HG03354 (cell line): ENCODE measurements around the gene MICAL3.
"Not testable (repeated sequence)": the region's sequence is repeated elsewhere in the genome, so short reads cannot be mapped to it uniquely, and the experiment has no call there.

ENCODE experiments used
- ATAC-seq: cut with Tn5 transposase; IDR thresholded peaks from one replicate; pipeline ENCODE4 v1.9.1; 2021; ENCODE audit warnings: mild to moderate bottlenecking; ENCODE audit not compliant: unreplicated experiment, poor library complexity, severe bottlenecking

MICAL3 gene, protein sequence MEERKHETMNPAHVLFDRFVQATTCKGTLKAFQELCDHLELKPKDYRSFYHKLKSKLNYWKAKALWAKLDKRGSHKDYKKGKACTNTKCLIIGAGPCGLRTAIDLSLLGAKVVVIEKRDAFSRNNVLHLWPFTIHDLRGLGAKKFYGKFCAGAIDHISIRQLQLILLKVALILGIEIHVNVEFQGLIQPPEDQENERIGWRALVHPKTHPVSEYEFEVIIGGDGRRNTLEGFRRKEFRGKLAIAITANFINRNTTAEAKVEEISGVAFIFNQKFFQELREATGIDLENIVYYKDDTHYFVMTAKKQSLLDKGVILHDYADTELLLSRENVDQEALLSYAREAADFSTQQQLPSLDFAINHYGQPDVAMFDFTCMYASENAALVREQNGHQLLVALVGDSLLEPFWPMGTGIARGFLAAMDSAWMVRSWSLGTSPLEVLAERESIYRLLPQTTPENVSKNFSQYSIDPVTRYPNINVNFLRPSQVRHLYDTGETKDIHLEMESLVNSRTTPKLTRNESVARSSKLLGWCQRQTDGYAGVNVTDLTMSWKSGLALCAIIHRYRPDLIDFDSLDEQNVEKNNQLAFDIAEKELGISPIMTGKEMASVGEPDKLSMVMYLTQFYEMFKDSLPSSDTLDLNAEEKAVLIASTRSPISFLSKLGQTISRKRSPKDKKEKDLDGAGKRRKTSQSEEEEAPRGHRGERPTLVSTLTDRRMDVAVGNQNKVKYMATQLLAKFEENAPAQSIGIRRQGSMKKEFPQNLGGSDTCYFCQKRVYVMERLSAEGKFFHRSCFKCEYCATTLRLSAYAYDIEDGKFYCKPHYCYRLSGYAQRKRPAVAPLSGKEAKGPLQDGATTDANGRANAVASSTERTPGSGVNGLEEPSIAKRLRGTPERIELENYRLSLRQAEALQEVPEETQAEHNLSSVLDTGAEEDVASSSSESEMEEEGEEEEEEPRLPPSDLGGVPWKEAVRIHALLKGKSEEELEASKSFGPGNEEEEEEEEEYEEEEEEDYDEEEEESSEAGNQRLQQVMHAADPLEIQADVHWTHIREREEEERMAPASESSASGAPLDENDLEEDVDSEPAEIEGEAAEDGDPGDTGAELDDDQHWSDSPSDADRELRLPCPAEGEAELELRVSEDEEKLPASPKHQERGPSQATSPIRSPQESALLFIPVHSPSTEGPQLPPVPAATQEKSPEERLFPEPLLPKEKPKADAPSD (N-terminal part only)

DNA sequence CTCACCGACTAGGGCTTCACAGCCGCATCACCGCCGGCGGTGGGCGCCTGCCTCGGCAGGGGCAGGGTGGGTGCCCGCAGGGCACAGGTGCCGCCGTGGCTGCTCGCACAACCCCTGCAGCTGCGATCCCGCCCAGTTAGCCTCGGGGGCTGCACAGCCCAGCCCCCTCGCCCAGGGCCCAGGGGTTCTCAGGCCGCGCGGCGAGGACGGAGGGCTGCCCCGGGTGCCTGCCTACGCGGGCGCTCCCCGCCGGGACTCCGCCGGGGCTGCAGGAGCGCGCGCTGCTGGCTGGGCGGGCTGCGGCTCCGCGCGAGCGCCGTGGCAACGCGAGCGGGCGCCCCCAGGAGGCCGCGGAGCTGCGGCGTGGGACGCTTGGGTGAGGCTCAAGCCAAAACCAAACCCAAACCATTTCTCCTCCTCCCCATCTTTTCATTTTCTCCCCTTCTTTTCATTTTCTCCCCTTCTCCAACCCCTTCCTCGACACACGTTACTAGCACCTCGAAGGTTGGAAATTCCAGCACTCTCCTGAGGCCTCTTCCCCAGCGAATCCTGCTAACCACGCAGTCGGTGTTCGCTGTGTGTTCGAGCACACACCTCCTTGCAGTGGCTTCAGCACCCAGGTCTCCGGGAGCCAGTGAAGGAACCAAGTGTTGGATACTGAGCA is at the start of gene MICAL3:
Gene MICAL3 (minus strand): TSS at position 286 of the 664 bp plus-strand sequence. CDS start 117,749 bp downstream, outside the sequence.
- no peak for ATAC-seq

DNA sequence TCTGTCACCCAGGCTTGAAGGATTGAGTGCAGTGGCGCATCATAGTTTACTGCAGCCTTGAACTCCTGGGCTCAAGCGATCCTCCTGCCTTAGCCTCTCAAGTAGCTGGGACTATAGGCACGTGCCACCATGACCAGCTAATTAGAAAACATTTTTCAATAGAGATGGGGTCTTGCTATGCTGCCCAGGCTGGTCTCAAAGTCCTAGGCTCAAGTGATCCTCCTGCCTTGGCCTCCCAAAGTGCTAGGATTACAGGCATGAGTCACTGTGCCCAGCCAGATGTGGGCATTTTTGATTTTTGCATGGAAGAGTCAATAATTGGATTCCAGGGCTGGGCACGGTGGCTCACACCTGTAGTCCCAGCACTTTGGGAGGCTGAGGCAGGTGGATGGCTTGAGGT is 49.6 kb upstream of the MICAL3 start:
- not testable (repeated sequence) for ATAC-seq

DNA sequence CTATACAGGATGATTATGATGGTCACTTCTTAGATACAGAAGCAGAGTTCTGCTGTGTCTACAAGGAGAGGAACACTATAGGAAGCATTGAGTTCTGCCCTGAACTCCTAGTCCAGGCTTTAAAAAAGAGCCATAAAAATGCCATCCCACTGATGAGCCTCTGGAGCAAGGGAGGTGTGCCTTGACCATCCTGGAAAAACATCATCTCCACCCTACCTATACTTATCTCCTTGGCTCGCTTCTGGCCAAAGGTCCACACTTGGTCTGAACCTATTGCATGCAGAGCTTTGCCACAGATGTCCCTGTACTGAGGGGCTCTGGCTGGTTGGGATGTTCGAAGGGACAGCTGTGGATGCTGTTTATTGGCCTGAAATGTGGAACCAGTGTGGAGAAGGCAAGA is 49.1 kb upstream of the MICAL3 start:
- no peak for ATAC-seq

DNA sequence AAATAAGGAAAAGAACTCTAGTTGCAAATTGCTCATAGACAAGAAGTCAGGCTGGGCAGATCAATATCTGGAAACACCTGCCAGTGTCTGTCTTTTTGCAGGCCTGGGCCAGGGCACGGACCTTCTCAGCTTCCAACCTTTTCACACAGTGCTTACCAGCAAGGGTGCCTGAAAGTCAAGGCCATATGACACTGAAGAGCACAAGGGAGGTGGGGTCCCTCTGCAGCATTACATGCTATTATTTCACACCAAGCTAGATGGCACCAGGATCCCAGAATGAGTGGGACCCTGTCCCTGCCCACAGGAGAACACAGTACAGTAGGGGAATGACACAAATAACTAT is 47.6 kb upstream of the MICAL3 start:
- no peak for ATAC-seq

DNA sequence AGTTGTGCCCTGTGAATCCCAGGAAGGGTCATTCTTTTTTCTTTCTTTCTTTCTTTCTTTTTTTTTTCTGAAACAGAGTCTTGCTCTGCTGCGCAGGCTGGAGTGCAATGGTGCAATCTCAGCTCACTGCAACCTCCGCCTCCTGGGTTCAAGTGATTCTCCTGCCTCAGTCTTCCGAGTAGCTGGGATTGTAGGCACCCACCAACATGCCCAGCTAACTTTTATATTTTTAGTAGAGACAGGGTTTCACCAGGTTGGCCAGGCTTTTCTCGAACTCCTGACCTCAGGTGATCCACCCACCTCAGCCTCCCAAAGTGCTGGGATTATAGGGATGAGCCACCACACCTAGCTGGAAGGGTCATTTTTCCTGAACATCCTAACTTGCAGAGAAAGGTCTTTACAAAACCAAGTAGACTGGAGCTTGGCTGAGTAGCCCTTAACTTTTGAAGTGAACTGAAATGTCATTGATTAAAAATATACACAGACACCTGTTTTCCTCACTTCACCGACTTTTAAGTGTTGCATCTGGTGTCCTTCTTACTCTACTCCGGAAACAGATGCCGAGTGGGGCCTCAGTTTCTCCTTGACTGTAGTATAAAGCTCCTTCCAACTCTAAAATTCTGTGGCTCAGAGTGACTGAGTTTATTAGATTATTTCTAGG is 47.1 kb upstream of the MICAL3 start:
- ATAC-seq = not testable (repeated sequence)

DNA sequence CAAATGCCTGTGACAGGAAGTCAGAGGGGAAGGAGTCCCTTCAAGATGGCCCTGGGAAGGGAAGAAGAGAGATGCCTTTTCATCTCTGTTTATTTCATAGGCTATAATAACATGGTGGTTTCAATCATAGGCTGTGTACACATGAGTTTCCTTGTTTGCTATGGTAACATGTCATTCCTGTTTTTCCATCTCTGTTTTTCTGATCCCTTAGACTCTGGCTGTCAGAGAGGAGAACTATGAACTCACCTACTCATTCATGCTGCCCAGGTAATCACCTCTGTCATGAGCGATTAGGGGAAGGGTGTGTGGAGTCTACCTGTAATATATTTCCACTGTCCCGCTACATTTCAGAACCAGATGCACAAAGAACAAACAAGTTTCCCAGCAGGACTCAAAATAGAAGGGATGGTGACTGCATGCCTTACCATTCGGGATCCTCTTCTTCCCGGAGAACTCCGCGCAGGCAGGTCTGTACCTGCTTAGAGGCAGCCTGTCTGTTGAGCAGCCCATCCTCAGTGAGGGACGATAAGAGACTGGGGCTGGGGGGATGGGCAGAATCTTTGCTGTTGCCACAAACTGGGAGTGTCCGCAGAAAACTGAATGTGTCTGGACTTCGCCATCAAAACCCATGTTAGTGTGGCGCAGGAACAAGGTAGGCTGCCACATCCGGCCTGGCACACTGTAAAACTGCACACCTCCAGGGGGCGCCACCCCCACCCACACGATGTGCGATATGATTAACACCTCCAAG is 46.4 kb upstream of the MICAL3 start:
- no peak for ATAC-seq

DNA sequence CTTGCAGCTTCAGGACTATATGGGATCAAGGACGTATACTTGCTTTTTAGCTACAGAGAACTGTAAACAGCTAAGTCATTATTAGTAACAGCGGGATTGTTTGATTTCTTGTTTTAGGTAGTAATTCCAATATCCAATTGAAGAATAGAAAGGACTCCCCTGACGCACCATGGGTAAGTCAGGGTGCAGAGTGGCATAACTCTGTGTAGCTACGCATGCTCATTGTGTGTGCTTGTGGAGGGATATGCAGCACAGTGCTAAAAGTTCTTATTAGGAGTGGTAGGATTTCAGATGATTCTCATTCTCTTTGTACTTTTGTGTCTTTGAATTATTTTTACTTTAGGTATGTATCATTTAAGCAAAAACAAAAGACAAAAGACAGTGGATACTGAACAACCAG is 45.7 kb upstream of the MICAL3 start:
- no peak for ATAC-seq

DNA sequence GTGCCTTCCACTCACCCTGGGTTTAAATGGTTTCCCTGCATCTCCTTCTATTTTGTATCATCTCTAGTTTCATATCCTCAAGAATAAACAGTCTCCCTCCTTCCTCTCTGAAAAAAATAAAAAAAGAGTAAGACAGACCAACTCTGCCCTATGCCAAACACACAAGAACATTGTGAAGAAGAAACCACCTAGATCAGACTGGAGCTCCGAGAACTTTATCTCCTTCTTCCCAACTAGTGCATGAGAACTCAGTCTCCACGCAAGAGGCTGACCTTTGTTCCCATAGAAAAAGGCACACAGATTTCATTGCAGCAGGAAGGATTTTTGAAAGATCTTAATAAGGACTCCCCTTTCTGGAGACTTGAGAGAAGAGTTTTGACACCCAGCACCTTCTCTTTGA is 44.7 kb upstream of the MICAL3 start:
- no peak for ATAC-seq

DNA sequence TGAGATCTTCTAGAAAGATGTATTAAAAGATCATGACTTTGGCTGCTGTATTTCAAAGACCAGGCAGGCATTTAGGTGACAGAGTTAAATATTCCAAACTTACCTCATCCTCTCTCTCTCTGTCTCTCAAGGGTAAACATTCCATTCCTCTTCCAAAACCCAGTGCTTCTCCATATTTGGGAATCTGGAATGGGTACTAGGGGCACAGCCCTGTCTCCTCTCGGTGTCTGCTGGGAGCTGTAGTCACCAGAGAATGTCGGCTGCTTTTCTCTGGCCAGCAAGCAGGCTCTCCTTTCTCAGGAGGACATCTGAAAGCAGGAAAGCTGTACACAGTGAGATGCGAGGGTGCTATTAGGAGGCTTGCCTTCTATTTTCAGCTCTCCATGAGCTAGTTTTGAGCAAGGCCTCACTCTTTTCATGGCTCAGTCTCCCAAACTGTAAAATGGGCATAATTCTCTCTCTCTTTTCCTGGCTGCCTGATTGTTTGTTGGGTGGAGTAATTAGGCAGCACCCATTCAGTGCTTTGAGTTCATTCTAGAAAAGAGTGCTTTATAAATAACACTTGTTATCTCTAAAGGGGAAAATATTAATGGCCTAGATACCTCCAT is 44.1 kb upstream of the MICAL3 start:
- no peak for ATAC-seq

DNA sequence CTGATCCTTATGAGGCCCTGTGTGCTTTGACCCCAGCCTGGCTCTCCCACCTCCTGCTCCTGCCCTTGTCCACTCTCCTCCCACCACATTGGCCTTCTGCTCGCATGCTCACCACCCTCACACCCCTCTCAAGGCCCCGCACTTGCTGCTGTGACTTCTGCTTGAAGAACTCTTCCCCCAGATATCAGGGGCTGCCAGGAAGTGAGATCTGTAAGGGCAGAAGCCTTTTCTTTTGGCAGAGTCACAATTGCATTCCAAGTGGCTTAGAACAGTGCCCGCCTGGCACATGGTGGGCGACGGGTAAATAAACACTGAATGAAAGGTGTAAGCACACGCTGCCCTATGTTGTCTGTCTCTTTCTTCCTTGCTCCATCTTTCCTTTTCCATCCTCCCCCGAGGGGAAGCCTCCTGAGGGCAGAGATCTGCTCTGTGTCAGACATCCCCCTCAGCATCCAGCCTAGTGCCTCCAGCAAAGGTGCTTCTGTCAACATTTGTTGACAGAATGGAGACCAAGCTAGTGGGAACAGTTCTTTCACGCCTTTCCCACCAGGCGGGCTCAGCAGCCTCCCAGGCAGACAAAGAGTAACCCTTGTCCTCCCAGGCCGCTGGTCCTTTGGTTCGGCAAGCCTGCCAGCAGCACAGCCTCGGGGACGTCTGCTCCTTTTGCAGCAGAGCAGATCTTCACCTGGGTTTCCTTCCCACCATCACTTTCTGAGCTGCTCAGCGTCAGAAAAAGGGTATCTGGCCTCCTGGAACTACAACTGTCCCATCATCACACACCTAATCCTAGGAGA is 43.4 kb upstream of the MICAL3 start:
- ATAC-seq = no peak

DNA sequence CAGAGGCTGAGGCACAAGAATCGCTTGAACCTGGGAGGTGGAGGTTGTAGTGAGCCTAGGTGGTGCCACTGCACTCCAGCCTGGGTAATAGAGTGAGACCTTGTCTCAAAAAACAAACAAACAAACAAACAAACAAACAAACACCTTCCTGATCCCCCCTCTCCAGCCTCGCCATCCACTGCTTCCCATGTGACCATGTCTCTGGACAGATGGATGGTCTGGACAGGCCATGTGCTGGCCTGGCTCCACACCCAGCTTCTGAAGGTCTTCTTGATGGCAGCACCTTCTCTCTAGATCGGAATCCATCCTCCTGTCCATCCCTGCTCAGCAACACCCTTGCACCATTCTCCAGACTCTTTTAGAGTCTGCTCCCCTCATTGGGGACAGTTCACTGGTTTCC is 42.8 kb upstream of the MICAL3 start:
- ATAC-seq = no peak

DNA sequence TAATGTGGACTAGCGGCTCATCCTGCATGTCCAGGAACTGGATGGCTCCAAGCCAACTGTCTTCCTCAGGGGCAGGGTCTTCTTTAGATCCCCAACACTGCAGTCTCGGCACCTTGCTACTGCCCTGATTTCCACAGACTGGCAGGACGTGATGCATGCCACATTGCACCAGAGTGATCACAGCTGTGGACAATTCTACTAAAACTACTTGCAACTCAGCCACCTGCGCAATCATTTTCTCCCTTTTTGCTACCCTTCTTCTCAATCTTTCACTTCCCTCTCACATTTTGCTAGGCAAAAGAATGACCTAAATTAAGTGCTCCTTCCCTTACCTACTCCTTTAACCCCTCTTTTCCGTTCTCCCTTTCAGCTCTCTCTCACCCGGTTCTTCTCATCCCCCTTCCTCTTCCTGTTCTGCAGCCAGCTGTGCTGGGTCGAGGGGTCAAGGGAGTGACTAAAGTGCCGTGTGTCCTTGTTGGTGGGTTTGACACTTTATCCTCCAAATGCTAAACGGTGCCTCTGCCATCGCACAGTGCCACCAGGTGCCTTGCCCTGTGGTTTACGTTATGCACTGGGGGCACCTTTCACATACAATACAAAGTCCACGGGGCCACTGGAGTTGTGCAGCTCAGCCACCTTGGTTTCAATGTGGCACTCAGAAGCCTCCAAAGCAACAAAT is 42.0 kb upstream of the MICAL3 start:
- ATAC-seq = no peak

DNA sequence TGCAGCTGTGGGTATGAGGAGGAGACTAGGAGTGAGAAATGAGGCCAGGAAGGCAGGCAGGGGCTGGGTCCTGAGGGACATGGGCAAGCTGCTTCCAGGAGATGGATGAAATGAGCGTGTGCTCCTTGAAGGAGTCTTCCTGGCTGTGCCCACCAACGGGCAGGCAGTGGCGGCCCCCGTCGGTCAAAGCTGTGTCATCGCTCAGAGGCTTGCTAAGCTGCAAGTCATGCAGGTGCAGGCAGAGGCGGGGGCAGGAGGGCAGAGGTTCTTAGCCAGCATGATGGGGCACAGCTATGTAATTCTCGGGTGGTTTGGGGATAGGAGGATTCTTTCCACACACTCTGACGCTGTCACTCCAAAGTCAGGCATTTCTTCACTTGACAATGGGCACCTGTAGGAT is 40.9 kb upstream of the MICAL3 start:
- ATAC-seq = no peak

DNA sequence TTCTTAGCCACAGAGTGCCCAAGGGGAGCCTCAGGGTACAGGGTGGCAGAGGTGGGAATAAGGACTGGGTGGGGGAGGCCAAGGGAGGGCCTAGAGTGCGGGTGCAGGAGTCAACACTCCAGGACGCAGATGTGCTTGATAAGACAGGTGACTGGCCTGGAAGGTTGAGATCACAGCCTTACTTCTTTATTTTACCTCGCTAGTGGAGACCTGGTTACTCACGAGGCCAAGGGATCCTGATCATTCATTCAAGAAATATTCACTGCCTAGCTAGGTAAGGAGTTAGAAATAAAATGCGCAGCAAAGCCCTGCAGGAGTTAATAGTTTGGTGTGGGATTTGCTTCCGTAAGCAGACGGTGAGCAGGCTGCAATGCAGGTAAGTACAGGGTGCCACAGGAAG is 40.3 kb upstream of the MICAL3 start:
- no peak for ATAC-seq

DNA sequence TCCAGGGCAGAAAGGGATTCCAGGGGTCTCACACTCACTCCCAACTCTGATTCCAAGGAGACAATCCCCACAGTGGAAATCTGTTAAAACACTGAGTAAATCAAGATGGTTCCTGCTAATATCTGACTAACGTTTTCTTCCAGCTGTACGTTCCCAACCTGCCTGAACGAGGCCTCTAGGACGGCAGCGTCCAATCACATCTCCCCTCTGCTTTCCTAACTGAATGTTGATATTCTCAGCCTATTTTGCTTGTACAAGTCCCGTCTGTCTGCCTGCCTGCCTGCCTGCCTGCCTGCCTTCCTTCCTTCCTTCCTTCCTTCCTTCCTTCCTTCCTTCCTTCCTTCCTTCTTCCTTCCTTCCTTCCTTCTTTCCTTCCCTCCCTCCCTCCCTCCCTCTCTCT is 39.4 kb upstream of the MICAL3 start:
- not testable (repeated sequence) for ATAC-seq

DNA sequence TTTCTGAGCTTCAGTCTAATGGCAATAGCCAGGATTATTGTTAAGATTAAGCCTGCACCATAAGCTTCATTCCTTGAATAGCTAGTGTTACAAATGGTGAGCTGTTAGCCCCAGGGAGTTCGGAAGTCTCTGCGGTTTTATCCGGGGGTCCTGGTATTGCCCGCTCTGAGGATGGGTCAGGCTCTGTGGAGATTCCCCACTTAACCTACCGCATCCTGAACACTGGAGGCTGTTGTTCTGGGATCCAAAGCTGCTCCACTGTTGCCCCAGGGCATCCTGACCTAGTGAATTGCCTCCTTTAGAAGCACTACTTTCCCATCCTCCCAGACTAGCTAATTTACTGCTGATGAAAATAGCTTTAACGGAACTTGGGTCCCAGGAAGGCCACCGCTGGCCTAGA is 38.9 kb upstream of the MICAL3 start:
- ATAC-seq = no peak

DNA sequence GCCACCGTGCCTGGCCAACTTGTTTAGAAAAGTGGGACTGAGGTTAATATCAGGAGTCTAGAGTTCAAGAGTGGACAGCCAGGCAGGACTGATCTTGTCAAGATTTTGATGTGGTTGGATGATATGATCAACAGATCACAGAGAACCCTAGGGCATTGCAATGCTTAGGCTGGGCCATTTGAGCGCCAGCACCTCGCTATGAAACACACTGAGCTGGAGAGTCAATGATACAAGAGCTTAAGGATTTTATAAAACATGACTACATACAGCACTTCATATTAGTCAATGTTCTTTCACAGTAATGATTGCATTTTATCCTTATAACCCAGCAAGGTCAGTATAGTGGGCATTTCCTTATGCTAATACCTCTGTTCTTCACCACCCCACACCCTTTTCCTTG is 38.1 kb upstream of the MICAL3 start:
- no peak for ATAC-seq
